ENCODE data around the gene OTUD7B. TPM values are rescaled to one million over a fixed set of nuclear protein-coding genes. Genes with fewer than 3 reads are reported as not detected.

Gene OTUD7B
- total RNA-seq, 1 donor from 2014 or later, result 14.5 TPM

DNA sequence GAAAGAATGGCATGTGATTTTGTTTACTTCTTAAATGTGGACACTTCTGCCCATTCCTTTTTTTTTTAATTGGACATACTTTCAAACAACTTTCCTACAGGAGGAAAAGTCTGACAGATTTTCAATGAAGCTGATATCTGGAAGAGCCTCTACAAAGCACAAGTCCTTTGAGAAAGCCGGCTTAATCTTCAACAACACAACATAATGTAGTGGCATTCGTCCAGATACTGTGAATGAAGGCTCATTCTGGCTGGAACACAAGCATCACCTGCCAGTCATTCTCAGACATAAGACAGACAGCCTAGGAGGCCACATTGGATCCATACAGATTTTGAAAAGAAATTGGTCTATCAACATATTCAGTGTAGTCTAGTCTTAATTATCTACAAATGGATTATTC, 4.9 kb downstream of the OTUD7B start:
- no peaks in the 10 kb centered on the region for H3K36me3 ChIP-seq
- H3K27ac ChIP-seq, result no peak overlapping the region
- no peak for DNase-seq (ENCODE audit: extremely low spot score in 2 of 2)
- intact Hi-C loops (cut with DNase I), result no loop called here
- H3K9me3 ChIP-seq, result no peaks in the 10 kb centered on the region
- TF ChIP-seq POLR2A (IDR thresholded peaks at IDR 0.05), result no peak
- TF ChIP-seq POLR2AphosphoS5 (IDR thresholded peaks at IDR 0.05; ENCODE audit: insufficient read depth in 1 of 2, low read depth in 1 of 2), result no peak
- TF ChIP-seq CTCF (IDR thresholded peaks at IDR 0.05), result no peak
- H3K4me3 ChIP-seq, result no peak overlapping the region
- peaks cover 60% of the 10 kb centered on the region for H3K4me1 ChIP-seq
- no peaks in the 10 kb centered on the region for H3K27me3 ChIP-seq

DNA sequence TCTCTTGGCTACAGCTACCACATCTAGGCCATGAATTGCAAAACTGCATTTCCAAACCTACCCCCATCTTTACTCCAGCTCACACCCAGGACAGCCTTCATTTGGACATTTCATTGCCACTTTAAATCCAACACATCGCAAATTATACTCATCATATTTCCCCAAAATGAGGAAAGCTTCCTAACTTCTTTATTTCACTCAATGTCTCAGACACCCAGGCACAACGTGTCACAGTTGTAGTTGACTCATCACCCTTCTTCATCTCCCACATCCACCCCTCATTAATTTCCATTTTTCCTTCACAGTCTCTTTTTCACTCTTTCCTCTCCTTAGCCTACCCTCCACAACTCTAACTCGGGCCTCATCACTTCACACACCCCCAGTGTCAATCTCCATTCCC, 6.7 kb downstream of the OTUD7B start:
- no peaks in the 10 kb centered on the region for H3K36me3 ChIP-seq
- no peaks in the 10 kb centered on the region for H3K27me3 ChIP-seq
- no peak overlapping the region for H3K4me3 ChIP-seq
- peaks cover 61% of the 10 kb centered on the region for H3K4me1 ChIP-seq
- DNase-seq (ENCODE audit: extremely low spot score in 2 of 2), result no peak
- intact Hi-C loops (cut with DNase I), result no loop called here
- H3K27ac ChIP-seq, result no peak overlapping the region
- no peaks in the 10 kb centered on the region for H3K9me3 ChIP-seq
- no peak for TF ChIP-seq POLR2AphosphoS5 (IDR thresholded peaks at IDR 0.05; ENCODE audit: insufficient read depth in 1 of 2, low read depth in 1 of 2)

- Histone ChIP-seq H3K27me3 (no peaks in the 10 kb centered on the region), H3K36me3 (no peaks in the 10 kb centered on the region), H3K9me3 (no peaks in the 10 kb centered on the region), H3K4me1 (peaks cover 61% of the 10 kb centered on the region), H3K4me3 (no peak overlapping the region), H3K27ac (no peak overlapping the region)
- no peak for DNase-seq (ENCODE audit: extremely low spot score in 2 of 2)
- intact Hi-C loops (cut with DNase I), result no loop called here
- TF ChIP-seq POLR2AphosphoS5 (IDR thresholded peaks at IDR 0.05; ENCODE audit: insufficient read depth in 1 of 2, low read depth in 1 of 2) (no peak), POLR2A (IDR thresholded peaks at IDR 0.05) (no peak), CTCF (IDR thresholded peaks at IDR 0.05) (no peak)
Observed at GRCh38 chr1:150002217-150002616, 8.3 kb downstream of the OTUD7B start.

DNA sequence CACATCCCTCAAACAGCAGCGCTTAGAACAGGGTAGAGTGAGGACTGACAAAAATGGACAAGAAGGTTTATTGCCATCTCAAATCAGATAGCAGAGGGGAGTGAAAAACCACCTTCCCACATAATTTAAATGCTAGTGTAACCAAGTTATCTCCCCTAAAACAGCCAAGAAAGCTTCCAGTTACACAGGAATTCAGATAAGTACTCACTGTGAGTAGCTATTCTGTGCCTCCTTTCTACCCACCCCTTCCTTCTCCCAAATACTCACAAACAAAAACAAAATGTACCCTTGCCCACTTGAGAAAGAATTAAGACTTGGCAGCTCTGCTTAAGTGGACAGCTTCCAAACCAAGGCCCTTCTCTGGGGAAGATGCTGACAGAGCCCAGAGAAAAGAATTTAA, 9.1 kb downstream of the OTUD7B start:
- Histone ChIP-seq H3K9me3 (no peaks in the 10 kb centered on the region), H3K36me3 (no peaks in the 10 kb centered on the region), H3K4me3 (no peak overlapping the region), H3K4me1 (peaks cover 61% of the 10 kb centered on the region), H3K27me3 (no peaks in the 10 kb centered on the region), H3K27ac (peak overlapping the region; percentile 10)
- no peak for TF ChIP-seq POLR2AphosphoS5 (IDR thresholded peaks at IDR 0.05; ENCODE audit: insufficient read depth in 1 of 2, low read depth in 1 of 2)
- TF ChIP-seq CTCF (IDR thresholded peaks at IDR 0.05), result no peak
- TF ChIP-seq POLR2A (IDR thresholded peaks at IDR 0.05), result no peak
- intact Hi-C loops (cut with DNase I), result no loop called here
- no peak for DNase-seq (ENCODE audit: extremely low spot score in 2 of 2)

- Histone ChIP-seq H3K4me1 (peaks cover 78% of the 10 kb centered on the region), H3K27ac (no peak overlapping the region), H3K27me3 (no peaks in the 10 kb centered on the region)
Observed at GRCh38 chr1:149997585-149998262, 12.8 kb downstream of the OTUD7B start.

More at GRCh38 chr1:149997585-149998262, 12.8 kb downstream of the OTUD7B start:
- no peaks in the 10 kb centered on the region for H3K9me3 ChIP-seq
- DNase-seq (ENCODE audit: extremely low spot score in 2 of 2), result no peak
- H3K4me3 ChIP-seq, result no peak overlapping the region
- intact Hi-C loops (cut with DNase I), result no loop called here
- no peaks in the 10 kb centered on the region for H3K36me3 ChIP-seq
- TF ChIP-seq POLR2A (IDR thresholded peaks at IDR 0.05) (no peak), CTCF (IDR thresholded peaks at IDR 0.05) (no peak), POLR2AphosphoS5 (IDR thresholded peaks at IDR 0.05; ENCODE audit: insufficient read depth in 1 of 2, low read depth in 1 of 2) (no peak)
